Vagina (tissue), 2 donors: Measurements from ENCODE around the gene KCNK4.

Experiments used
- POLR2A ChIP-seq, 2 donors: fragments of 450-650 bp; IDR thresholded peaks; one replicate each; pipeline ENCODE4 v1.6.1; 2017; ENCODE audit warnings: antibody characterized with exemption in 2 of 2, mild to moderate bottlenecking in 2 of 2, moderate library complexity in 2 of 2
- POLR2AphosphoS5 ChIP-seq, 2 donors: sonication (generic); formaldehyde crosslinking; IDR thresholded peaks; one replicate each; pipeline ENCODE4 v1.9.0; 2017; ENCODE audit warnings: antibody characterized with exemption in 2 of 2, mild to moderate bottlenecking in 2 of 2, low read depth in 1 of 2; ENCODE audit not compliant: insufficient read depth in 1 of 2
- TF ChIP-seq, protein P1 (sequence below), 3 experiments: fragments of 450-650 bp in 2 of 3; fragments of 200-600 bp in 1 of 3; sonication (generic) in 1 of 3; IDR thresholded peaks; one replicate each; pipeline ENCODE4 v1.5.1; 2017 to 2019; ENCODE audit warnings: antibody characterized with exemption in 3 of 3, mild to moderate bottlenecking in 2 of 3, moderate library complexity in 2 of 3

DNA sequence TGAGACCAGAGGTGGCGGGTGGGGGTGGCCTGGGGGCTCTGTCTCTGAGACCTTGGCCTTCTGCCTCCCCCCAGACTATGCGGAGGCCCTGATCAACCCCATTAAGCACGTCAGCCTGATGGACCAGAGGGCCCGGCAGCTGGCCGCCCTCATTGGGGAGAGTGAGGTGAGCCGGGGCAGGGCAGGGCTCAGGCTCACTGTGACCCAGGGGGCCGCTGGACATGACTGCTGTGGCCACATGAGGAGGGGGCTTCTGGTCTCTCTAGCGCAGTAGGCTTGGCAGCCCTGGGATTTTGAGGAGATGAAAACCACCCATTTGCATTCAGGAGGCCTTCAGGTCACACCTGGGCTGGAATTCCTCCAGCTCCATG, 27.2 kb upstream of the KCNK4 start:
- TF ChIP-seq, protein P1, sequence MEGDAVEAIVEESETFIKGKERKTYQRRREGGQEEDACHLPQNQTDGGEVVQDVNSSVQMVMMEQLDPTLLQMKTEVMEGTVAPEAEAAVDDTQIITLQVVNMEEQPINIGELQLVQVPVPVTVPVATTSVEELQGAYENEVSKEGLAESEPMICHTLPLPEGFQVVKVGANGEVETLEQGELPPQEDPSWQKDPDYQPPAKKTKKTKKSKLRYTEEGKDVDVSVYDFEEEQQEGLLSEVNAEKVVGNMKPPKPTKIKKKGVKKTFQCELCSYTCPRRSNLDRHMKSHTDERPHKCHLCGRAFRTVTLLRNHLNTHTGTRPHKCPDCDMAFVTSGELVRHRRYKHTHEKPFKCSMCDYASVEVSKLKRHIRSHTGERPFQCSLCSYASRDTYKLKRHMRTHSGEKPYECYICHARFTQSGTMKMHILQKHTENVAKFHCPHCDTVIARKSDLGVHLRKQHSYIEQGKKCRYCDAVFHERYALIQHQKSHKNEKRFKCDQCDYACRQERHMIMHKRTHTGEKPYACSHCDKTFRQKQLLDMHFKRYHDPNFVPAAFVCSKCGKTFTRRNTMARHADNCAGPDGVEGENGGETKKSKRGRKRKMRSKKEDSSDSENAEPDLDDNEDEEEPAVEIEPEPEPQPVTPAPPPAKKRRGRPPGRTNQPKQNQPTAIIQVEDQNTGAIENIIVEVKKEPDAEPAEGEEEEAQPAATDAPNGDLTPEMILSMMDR (IDR thresholded peaks at IDR 0.05), result no peak
- no peak for TF ChIP-seq POLR2A (IDR thresholded peaks at IDR 0.05)
- TF ChIP-seq POLR2AphosphoS5 (IDR thresholded peaks at IDR 0.05; ENCODE audit: insufficient read depth in 1 of 2, low read depth in 1 of 2), result no peak
